Liver (tissue), 9 donors: ENCODE results near the gene CHAF1B. TPM values are rescaled to one million over a fixed set of nuclear protein-coding genes. Genes with fewer than 3 reads are reported as not detected.

Source experiments
- DNase-seq: peaks from one replicate; pipeline ENCODE4 v3.0.0-alpha.2; 2017; ENCODE audit warnings: low spot score
- H3K27ac ChIP-seq, 2 donors: one replicate each; pipeline ENCODE4 v1.7.0; 2013; ENCODE audit warnings: inconsistent platforms in 2 of 2, low read length in 2 of 2, control low read depth in 1 of 2, low read depth in 1 of 2, mild to moderate bottlenecking in 1 of 2
- H3K27me3 ChIP-seq, 4 donors: one replicate each; pipeline versions ENCODE4 v1.6.1 to v1.7.0; 2013; ENCODE audit warnings: low read length in 3 of 4, inconsistent platforms in 1 of 4, mild to moderate bottlenecking in 1 of 4, moderate library complexity in 1 of 4; ENCODE audit not compliant: control insufficient read depth in 4 of 4, insufficient read depth in 4 of 4
- H3K36me3 ChIP-seq, 4 donors: one replicate each; pipeline versions ENCODE4 v1.6.1 to v1.7.0; 2013; ENCODE audit warnings: low read length in 3 of 4, mild to moderate bottlenecking in 3 of 4, low read depth in 1 of 4, moderate library complexity in 1 of 4; ENCODE audit not compliant: control insufficient read depth in 4 of 4, insufficient read depth in 3 of 4
- H3K4me1 ChIP-seq, 4 donors: one replicate each; pipeline versions ENCODE4 v1.6.1 to v1.7.0; 2013; ENCODE audit warnings: low read length in 3 of 4, mild to moderate bottlenecking in 3 of 4, moderate library complexity in 1 of 4; ENCODE audit not compliant: control insufficient read depth in 4 of 4, insufficient read depth in 4 of 4
- H3K4me3 ChIP-seq, 3 donors: one replicate each; pipeline versions ENCODE4 v1.6.1 to v1.7.0; 2013; ENCODE audit warnings: low read length in 3 of 3, control low read depth in 1 of 3, low read depth in 1 of 3, mild to moderate bottlenecking in 1 of 3
- H3K9ac ChIP-seq, 2 donors: one replicate each; pipeline ENCODE4 v1.7.0; 2013; ENCODE audit warnings: low read length in 2 of 2, mild to moderate bottlenecking in 2 of 2, moderate library complexity in 2 of 2, control low read depth in 1 of 2, low read depth in 1 of 2
- H3K9me3 ChIP-seq, 4 donors: one replicate each; pipeline versions ENCODE4 v1.6.1 to v1.7.0; 2013; ENCODE audit warnings: low read length in 3 of 4; ENCODE audit not compliant: control insufficient read depth in 4 of 4
- FOXA1 ChIP-seq: IDR thresholded peaks from 2 replicates; pipeline ENCODE4 v1.6.1; 2016; ENCODE audit warnings: antibody characterized with exemption
- FOXA2 ChIP-seq: IDR thresholded peaks from 2 replicates; pipeline ENCODE4 v1.6.1; 2016; ENCODE audit warnings: antibody characterized with exemption
- GABPA ChIP-seq, 2 donors: IDR thresholded peaks in 1 of 2; conservative IDR thresholded peaks in 1 of 2; 2 replicates each; pipeline ENCODE4 v1.6.1; 2016; ENCODE audit warnings: antibody characterized with exemption in 2 of 2, mild to moderate bottlenecking in 1 of 2, moderate library complexity in 1 of 2
- HNF4A ChIP-seq, 2 donors: conservative IDR thresholded peaks; 2 replicates each; pipeline ENCODE4 v1.6.1; 2016; ENCODE audit warnings: antibody characterized with exemption in 2 of 2, mild to moderate bottlenecking in 2 of 2
- HNF4G ChIP-seq: IDR thresholded peaks from 2 replicates; pipeline ENCODE4 v1.6.1; 2016; ENCODE audit warnings: antibody characterized with exemption
- JUND ChIP-seq, 2 donors: IDR thresholded peaks; 2 replicates each; pipeline ENCODE4 v1.6.1; 2016; ENCODE audit warnings: antibody characterized with exemption in 2 of 2
- NR2F2 ChIP-seq: IDR thresholded peaks from 2 replicates; pipeline ENCODE4 v1.6.1; 2016; ENCODE audit warnings: antibody characterized with exemption
- RXRA ChIP-seq, 2 donors: IDR thresholded peaks; 2 replicates each; pipeline ENCODE4 v1.6.1; 2017 to 2018; ENCODE audit warnings: antibody characterized with exemption in 2 of 2, mild to moderate bottlenecking in 1 of 2
- TAF1 ChIP-seq: conservative IDR thresholded peaks from 2 replicates; pipeline ENCODE4 v1.6.1; 2016; ENCODE audit warnings: antibody characterized with exemption, mild to moderate bottlenecking
- YY1 ChIP-seq: IDR thresholded peaks from 2 replicates; pipeline ENCODE4 v1.6.1; 2016; ENCODE audit warnings: antibody characterized with exemption, mild to moderate bottlenecking
- WGBS: extraction: QIAGEN DNeasy Blood & Tissue Kit; methylation state at CpG from one replicate; pipeline ENCODE4 v1.1.7; 2013; 5-methylcytosine and 5-hydroxymethylcytosine counted together
- polyA plus RNA-seq, 2 donors: library from polyadenylated mRNA; stranded (reverse) in 1 of 2; unstranded in 1 of 2; fragments of 200-250 nt in 1 of 2; fragments of >200 nt in 1 of 2; fragmentation: Nextera tagmentation in 1 of 2; extraction: Ambion mirVana in 1 of 2; gene quantifications; one replicate each; pipeline versions ENCODE4 v1.2.1 to v1.2.3, GENCODE V29; 2013 to 2015
- total RNA-seq, 2 donors: library from RNA; depleted of rRNA; stranded (reverse); fragments of >200 nt; gene quantifications; one replicate each; pipeline ENCODE4 v1.2.3, GENCODE V29; 2014
- TF ChIP-seq, protein P1 (sequence below): IDR thresholded peaks from 2 replicates; pipeline ENCODE4 v1.6.1; 2016; ENCODE audit warnings: antibody characterized with exemption
- TF ChIP-seq, protein P2 (sequence below): fragments of 150-350 bp; IDR thresholded peaks from 2 replicates; pipeline ENCODE4 v1.5.1; 2017; ENCODE audit warnings: improper control_type of control experiment, low read depth, low read length; ENCODE audit not compliant: missing input control
- TF ChIP-seq, protein P3 (sequence below): IDR thresholded peaks from 2 replicates; pipeline ENCODE4 v1.6.1; 2016; ENCODE audit warnings: antibody characterized with exemption, mild to moderate bottlenecking
- TF ChIP-seq, protein P4 (sequence below): IDR thresholded peaks from 2 replicates; pipeline ENCODE4 v1.6.1; 2016; ENCODE audit warnings: antibody characterized with exemption
- donor health status: healthy.
- donor health status: healthy.
- donor health status: healthy.
- donor health status: healthy.
- donor health status: healthy.

Gene CHAF1B
- total and polyA plus RNA-seq, 4 donors, result 0.33 to 2.7 (median 0.49) TPM

DNA sequence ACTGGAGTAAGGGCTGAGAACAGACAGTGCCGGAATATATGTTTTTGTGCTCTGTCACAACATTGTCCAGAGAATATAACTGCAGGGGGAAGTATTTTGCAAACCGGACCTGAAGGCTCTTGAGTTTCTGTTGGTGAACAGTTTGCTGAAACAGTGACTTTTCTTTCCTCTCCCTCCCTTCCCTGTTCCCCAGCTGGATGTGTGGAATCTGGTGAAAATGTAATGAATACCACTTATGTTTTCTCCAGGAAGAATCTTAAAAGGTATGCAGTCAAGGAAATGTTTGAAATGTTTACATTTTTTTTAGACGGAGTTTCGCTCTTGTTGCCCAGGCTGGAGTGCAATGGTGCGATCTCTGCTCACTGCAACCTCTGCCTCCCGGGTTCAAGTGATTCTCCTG is 23.4 kb downstream of the CHAF1B start (continued):
- TF ChIP-seq, protein P1, sequence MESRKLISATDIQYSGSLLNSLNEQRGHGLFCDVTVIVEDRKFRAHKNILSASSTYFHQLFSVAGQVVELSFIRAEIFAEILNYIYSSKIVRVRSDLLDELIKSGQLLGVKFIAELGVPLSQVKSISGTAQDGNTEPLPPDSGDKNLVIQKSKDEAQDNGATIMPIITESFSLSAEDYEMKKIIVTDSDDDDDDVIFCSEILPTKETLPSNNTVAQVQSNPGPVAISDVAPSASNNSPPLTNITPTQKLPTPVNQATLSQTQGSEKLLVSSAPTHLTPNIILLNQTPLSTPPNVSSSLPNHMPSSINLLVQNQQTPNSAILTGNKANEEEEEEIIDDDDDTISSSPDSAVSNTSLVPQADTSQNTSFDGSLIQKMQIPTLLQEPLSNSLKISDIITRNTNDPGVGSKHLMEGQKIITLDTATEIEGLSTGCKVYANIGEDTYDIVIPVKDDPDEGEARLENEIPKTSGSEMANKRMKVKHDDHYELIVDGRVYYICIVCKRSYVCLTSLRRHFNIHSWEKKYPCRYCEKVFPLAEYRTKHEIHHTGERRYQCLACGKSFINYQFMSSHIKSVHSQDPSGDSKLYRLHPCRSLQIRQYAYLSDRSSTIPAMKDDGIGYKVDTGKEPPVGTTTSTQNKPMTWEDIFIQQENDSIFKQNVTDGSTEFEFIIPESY, result no peak
- TF ChIP-seq NR2F2 (no peak), YY1 (no peak), RXRA (IDR thresholded peaks at IDR 0.05) (no peak), TAF1 (no peak), FOXA2 (no peak), GABPA (IDR thresholded peaks at IDR 0.05 in 1 of 2, conservative IDR thresholded peaks at IDR 0.05 in 1 of 2) (no peak)
- TF ChIP-seq, protein P2, sequence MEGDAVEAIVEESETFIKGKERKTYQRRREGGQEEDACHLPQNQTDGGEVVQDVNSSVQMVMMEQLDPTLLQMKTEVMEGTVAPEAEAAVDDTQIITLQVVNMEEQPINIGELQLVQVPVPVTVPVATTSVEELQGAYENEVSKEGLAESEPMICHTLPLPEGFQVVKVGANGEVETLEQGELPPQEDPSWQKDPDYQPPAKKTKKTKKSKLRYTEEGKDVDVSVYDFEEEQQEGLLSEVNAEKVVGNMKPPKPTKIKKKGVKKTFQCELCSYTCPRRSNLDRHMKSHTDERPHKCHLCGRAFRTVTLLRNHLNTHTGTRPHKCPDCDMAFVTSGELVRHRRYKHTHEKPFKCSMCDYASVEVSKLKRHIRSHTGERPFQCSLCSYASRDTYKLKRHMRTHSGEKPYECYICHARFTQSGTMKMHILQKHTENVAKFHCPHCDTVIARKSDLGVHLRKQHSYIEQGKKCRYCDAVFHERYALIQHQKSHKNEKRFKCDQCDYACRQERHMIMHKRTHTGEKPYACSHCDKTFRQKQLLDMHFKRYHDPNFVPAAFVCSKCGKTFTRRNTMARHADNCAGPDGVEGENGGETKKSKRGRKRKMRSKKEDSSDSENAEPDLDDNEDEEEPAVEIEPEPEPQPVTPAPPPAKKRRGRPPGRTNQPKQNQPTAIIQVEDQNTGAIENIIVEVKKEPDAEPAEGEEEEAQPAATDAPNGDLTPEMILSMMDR, result no peak

DNA sequence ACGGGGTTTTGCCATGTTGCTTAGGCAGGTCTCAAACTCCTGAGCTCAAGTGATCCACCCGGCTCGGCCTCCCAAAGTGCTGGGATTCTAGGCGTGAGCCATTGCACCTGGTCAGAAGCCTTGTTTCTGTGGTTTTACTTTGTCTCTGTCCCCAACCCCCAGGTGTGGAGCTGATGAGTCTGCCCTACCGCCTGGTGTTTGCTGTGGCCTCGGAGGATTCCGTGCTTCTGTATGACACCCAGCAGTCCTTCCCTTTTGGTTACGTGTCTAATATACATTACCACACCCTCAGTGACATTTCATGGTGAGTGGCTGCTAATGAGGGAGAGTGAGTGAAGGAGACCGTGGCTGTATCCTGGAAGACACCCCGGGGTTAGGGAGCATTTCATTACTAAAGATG is 26.1 kb downstream of the CHAF1B start:
- no peaks in the 10 kb centered on the region for H3K27me3 ChIP-seq
- no peaks in the 10 kb centered on the region for H3K9me3 ChIP-seq
- 98% methylated on average over 10 of the region's 10 CpGs for WGBS
- no peaks in the 10 kb centered on the region for H3K4me1 ChIP-seq
- no peak overlapping the region for H3K4me3 ChIP-seq
- peaks cover 0 to 7% (median 0%) of the 10 kb centered on the region in 4 donors for H3K36me3 ChIP-seq
- H3K9ac ChIP-seq, result no peak overlapping the region
- TF ChIP-seq, protein P3, sequence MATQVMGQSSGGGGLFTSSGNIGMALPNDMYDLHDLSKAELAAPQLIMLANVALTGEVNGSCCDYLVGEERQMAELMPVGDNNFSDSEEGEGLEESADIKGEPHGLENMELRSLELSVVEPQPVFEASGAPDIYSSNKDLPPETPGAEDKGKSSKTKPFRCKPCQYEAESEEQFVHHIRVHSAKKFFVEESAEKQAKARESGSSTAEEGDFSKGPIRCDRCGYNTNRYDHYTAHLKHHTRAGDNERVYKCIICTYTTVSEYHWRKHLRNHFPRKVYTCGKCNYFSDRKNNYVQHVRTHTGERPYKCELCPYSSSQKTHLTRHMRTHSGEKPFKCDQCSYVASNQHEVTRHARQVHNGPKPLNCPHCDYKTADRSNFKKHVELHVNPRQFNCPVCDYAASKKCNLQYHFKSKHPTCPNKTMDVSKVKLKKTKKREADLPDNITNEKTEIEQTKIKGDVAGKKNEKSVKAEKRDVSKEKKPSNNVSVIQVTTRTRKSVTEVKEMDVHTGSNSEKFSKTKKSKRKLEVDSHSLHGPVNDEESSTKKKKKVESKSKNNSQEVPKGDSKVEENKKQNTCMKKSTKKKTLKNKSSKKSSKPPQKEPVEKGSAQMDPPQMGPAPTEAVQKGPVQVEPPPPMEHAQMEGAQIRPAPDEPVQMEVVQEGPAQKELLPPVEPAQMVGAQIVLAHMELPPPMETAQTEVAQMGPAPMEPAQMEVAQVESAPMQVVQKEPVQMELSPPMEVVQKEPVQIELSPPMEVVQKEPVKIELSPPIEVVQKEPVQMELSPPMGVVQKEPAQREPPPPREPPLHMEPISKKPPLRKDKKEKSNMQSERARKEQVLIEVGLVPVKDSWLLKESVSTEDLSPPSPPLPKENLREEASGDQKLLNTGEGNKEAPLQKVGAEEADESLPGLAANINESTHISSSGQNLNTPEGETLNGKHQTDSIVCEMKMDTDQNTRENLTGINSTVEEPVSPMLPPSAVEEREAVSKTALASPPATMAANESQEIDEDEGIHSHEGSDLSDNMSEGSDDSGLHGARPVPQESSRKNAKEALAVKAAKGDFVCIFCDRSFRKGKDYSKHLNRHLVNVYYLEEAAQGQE, result no peak
- TF ChIP-seq YY1 (no peak), GABPA (IDR thresholded peaks at IDR 0.05 in 1 of 2, conservative IDR thresholded peaks at IDR 0.05 in 1 of 2) (no peak), JUND (IDR thresholded peaks at IDR 0.05) (no peak), TAF1 (no peak), FOXA1 (no peak), HNF4G (no peak), RXRA (IDR thresholded peaks at IDR 0.05) (no peak), HNF4A (conservative IDR thresholded peaks at IDR 0.05) (no peak)
- TF ChIP-seq, protein P4, sequence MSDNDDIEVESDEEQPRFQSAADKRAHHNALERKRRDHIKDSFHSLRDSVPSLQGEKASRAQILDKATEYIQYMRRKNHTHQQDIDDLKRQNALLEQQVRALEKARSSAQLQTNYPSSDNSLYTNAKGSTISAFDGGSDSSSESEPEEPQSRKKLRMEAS, result no peak
- TF ChIP-seq, protein P2, result no peak
- TF ChIP-seq, protein P1, result no peak
- H3K27ac ChIP-seq, result no peak overlapping the region
- no peak for DNase-seq
